NCI-H345 treated with DMSO at 0.1 percent for 48 hours (cell line): ENCODE results near the gene OR1F1.
"Not testable (repeated sequence)": the region's sequence is repeated elsewhere in the genome, so short reads cannot be mapped to it uniquely, and the experiment has no call there.

Source experiments
- DNase-seq: peaks from one replicate; lab custom pipeline; 2025; ENCODE audit not compliant: unreplicated experiment; lab: John Stamatoyannopoulos, UW

The OR1F1 gene

GRCh38 chr16:3150346-3151218 is 37.4 kb upstream of the OR1F1 start:
- DNase-seq = peak; percentile 91

GRCh38 chr16:3152027-3152276 is 36.1 kb upstream of the OR1F1 start:
- no peak for DNase-seq

DNA sequence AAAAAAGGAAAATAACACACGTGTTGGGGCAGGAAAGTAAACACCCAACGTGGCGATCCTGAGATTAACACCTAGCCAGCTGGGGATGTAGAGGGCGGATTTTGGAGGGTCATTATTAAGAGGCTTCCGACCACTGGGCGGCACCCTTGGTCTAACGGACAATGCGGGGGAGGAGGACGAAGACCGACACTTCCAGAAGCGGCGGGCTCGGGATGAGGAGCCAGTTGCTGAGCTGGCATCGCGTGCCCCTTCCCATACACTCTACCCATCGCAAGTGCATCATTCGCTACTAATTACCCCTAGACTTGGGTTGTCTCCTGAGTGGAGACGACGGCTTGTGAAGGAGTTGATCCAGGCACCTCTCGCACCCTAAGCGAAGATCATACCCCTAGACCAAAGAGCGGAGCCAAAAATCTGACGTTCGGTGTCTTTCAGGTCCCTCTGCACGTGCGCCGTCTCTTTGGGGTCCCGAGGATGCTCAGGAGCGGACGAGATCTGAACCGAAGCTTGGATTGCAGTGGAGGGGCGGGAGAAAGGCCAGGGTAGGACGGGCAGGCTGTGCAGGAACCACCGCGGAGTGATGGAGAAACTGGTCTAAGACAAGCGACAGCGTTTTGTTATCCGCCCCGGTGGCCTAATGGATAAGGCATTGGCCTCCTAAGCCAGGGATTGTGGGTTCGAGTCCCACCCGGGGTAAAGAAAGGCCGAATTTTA is 35.6 kb upstream of the OR1F1 start:
- peak; percentile 84 for DNase-seq

DNA sequence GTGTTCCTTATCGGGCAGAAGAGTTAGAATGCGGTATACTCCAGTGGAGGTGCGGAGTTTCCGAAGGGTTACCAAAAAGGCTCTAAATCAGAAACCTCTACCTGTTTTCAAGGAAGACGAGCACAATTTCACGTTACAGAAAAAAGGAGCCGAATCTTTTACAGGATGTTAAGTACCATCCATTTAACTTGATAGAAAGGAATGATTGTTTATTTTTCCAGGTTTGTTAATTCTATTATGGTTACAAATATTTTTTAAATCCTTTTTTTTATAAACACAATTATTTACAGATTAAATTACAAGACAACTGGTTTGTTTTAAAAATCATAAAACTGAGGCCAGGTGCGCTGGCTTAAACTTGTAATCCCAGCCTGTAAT is 35.0 kb upstream of the OR1F1 start:
- no peak for DNase-seq

GRCh38 chr16:3155181-3155580 is 32.8 kb upstream of the OR1F1 start:
- DNase-seq = no peak

DNA sequence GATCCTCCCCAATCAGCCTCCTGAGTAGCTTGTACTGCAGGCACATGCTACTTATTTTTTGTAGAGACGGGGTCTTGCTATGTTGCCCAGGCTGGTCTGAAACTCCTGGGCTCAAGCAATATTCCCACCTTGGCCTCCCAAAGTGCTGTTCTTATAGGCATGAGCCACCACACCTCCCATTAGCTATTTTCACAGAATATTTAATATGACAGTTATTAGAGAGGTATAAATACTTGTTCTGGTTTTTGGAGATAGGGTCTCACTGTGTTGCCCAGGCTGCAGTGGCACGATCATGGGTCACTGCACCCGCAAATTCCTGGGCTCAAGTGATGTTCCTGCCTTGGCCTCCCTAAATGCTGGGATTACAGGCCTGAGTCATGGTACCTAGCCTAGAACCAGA is 32.0 kb upstream of the OR1F1 start:
- no peak for DNase-seq

GRCh38 chr16:3157229-3158025 is 30.6 kb upstream of the OR1F1 start:
- DNase-seq = peak; percentile 53

DNA sequence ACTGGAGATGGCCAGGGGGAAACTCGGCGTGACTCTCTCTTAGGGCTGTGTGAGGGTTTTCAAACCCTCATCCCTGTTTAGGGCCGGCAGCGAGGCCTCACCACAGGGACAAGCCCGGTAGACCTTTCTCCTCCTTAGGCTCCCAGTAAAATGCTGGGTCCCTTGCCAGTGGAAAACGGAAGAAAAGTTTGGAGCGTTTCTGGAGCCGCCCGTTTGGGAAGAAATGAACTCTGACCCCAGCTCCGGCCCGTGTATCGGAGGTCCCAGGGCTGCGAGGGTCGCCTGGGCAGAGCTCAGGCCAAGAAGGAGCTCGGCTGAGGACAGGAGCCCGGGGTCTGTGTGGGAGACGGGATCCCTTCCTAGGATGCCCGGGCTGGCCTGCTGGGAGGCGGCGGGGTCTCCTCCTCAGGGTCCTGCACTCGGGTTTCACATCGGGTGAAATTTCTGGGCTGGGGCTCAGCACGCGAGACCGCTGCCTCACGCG is 29.9 kb upstream of the OR1F1 start:
- DNase-seq = no peak

DNA sequence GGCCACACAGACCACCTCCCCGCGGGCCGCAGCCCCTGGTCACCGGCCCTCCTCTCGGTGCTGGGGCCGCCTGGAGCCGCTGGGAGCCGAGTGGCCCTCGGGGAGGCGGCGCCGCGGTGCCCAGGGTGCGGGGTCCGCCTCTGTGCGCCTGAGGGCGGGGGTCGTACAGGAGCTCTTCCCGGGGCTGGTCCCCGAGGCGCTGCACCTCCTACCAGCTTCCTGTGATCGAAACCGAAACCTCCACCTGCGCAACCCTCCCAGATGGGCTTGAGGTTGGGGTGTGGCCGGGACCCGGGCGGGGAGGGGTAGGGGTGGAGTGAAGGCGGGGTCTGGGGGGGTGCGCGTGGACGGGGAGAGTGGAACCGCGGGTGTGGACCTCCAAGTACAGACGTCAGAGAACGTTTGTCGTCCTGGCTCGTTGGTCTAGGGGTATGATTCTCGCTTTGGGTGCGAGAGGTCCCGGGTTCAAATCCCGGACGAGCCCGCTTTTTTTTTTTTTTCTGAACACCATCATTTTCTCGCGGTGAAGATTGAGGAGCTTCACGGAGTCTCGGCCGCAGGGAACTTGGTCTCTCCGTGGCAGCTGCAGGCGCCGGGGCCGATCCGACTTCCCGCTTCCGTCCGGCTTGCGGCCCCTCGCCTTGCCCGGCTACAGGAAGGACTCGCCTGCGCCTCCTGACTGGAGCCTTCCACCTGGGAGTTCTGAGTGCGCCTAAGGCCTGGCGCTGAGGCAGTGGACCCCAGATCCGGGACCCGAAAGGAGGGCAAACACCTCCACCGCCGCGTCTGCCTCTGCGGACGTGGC is 29.3 kb upstream of the OR1F1 start:
- DNase-seq = peak; percentile 79

DNA sequence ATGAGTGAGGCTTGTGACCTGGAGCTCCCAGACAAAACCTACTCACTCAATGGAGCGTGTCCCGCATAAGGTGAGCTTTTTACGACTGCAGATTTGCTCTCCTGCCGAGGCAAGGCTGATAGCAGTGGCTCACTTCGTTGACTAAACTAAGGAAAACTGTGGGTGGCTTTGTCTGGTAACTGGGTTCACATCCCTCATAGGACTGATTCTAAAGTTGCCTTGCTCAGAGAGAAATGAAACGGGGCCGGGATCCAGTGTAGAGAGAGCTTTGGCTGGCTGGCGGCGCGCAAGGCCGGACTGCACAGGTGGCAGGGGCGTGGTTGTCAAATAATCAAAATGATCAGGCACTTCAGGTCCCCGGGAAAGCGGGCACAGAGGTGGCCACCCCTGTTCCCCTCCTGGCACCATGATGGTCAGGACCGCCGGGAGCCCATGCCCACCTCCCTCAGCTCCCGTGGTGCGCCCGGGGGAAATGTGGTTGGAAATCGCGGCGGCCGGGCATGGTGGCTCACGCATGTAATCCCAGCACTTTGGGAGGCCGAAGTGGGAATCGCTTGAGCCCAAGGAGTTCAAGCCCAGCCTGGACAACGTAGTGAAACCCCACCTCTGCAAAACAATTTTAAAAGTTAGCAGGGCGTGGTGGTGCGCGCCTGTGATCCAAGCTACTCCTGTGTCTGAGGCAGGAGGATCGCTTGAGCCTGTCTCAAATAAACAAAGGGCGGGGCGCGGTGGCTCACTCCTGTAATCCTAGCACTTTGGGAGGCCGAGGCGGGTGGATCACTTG is 26.6 kb upstream of the OR1F1 start:
- DNase-seq = peak; percentile 44

GRCh38 chr16:3164121-3164991 is 23.6 kb upstream of the OR1F1 start:
- no peak for DNase-seq

- no peak for DNase-seq
Measured at GRCh38 chr16:3165111-3165822, 22.7 kb upstream of the OR1F1 start.

DNA sequence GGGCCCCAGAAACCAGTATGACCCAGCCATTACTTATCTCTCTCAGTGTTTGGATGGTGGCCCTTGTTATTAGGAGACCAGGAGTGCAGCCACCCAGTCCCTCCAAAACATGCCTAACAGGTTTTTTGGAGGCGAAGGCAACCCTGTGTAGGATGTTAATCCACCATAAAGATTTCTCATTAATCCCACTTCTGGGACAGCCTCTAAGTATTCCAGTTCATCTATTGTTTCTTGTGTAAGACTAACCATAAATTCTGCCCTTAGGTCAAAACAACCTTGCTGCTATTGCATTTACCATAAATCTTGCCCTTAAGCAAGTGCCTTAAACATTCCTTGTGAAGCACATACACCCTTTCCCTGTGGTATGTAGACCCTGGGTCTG is 21.5 kb upstream of the OR1F1 start:
- no peak for DNase-seq

DNA sequence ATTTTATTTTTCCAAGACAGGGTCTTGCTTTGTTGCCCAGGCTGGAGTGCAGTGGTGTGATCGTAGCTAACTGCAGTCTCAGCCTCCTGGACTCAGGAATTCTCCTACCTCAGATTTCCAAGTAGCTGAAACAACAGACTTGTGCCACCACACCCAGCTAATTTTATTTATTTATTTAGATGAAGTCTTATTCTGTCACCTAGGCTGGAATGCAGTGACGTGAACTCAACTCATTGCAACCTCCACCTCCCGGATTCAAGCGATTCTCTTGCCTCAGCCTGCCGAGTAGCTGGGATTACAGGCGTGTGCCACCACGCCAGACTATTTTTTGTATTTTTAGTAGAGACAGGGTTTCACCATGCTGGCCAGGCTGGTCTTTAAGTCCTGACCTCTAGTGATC is 19.3 kb upstream of the OR1F1 start:
- not testable (repeated sequence) for DNase-seq

GRCh38 chr16:3170440-3171180 is 17.4 kb upstream of the OR1F1 start:
- DNase-seq = no peak

GRCh38 chr16:3171181-3171854 is 16.7 kb upstream of the OR1F1 start:
- DNase-seq = no peak

- DNase-seq = no peak
Measured at GRCh38 chr16:3171855-3172593, 16.0 kb upstream of the OR1F1 start.
